ENCODE measurements around the gene FXYD1.

- TF ChIP-seq POLR2AphosphoS5 (IDR thresholded peaks at IDR 0.05; ENCODE audit: low read depth, low read length), result no peak
- TF ChIP-seq POLR2A (IDR thresholded peaks at IDR 0.05; ENCODE audit: low read depth, low read length), result no peak
- TF ChIP-seq TAF1 (IDR thresholded peaks at IDR 0.05; ENCODE audit: borderline replicate concordance, low read depth, low read length), result no peak
Observed at GRCh38 chr19:35105047-35105410, 33.6 kb upstream of the FXYD1 start.

Data from GM12892 (cell line).